Stomach (tissue), 4 donors: ENCODE results near the gene CPNE9.

Experiments used
- CTCF ChIP-seq, 7 experiments: fragments of 450-650 bp in 4 of 7; fragments of 200-600 bp in 3 of 7; sonication (generic) in 3 of 7; IDR thresholded peaks; one replicate each; pipeline ENCODE4 v1.5.1; 2016 to 2019; ENCODE audit warnings: antibody characterized with exemption in 7 of 7, control low read depth in 2 of 7, mild to moderate bottlenecking in 1 of 7
- EP300 ChIP-seq: sonication (generic); formaldehyde crosslinking; IDR thresholded peaks from one replicate; pipeline ENCODE4 v1.6.1; 2017; ENCODE audit warnings: antibody characterized with exemption
- POLR2A ChIP-seq, 4 donors: fragments of 450-650 bp; IDR thresholded peaks; one replicate each; pipeline ENCODE4 v1.6.1; 2016; ENCODE audit warnings: antibody characterized with exemption in 4 of 4, control low read depth in 2 of 4, mild to moderate bottlenecking in 1 of 4, moderate library complexity in 1 of 4

- TF ChIP-seq POLR2A (IDR thresholded peaks at IDR 0.05) (no peak), CTCF (IDR thresholded peaks at IDR 0.05) (no peak), EP300 (no peak)
Observed at GRCh38 chr3:9765865-9766264, 62.2 kb downstream of the CPNE9 start.
